ENCODE results near the gene DIO3. TPM values are rescaled to one million over a fixed set of nuclear protein-coding genes. Genes with fewer than 3 reads are reported as not detected.

Gene DIO3
- total and polyA plus RNA-seq, 4 experiments from 2014 or later, result not detected

DNA sequence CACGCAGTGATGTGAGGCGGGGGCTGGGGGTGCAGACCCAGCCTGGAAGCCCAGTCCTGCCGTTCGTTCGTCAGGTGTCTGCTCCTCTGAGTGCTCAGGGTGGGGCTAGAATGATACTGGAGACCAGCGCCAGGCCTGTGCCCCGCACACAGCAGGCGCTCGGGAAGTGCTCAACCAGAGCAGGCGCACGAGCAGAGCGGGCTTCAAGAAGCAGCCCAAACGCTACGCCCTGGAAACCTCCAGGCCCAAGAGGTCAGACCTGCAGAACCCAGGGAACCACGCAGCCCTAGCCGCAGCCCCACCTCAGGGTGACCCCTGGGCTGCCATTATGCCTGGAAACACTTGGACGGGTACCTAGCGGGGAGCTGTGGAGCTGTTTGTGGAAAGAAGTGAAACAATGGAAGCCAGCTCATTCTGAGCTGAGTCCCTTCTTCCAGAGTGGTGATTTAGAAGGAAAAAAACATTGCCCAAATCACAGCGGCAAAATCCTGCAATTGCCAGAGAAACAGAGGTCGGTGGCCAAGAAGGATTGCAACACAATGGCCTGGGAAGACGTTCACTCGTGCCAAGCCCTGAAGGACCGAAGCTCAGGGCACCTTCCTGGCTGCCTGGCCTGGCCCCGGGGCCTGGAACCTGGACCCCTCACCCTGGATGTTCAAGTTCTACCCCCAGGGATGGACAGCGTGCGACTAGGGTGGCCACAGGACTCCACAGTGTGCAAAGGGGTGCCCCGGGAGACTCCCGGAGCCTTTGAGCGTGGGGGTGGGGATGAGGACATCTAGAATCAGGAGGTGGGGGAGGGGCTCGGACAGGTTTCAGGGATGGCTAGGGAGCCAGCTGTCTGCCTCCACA is 40.4 kb upstream of the DIO3 start:
- peaks cover 0 to 4% (median 2%) of the 10 kb centered on the region in 8 donors for H3K9me3 Mint-ChIP-seq
- intact Hi-C loops (cut with micrococcal nuclease), result no loop called here
- H3K27me3 ChIP-seq (ENCODE audit: insufficient read depth, low read length), result no peaks in the 10 kb centered on the region
- no peaks in the 10 kb centered on the region for H3K36me3 ChIP-seq (ENCODE audit: insufficient read depth, low read length)
- ChIA-PET POLR2A (ENCODE audit: partially characterized antibody) (no interaction called here), CTCF (ENCODE audit: partially characterized antibody) (no interaction called here)
- no peaks in the 10 kb centered on the region for H3K4me1 ChIP-seq (ENCODE audit: insufficient read depth, low read length)
- no peak overlapping the region for H3K27ac Mint-ChIP-seq
- H3K4me3 ChIP-seq (ENCODE audit: low read length in 2 of 2), result no peak overlapping the region
- no peak overlapping the region for H3K4me3 Mint-ChIP-seq
- DNase-seq, result no peak
- no peaks in the 10 kb centered on the region for H3K36me3 Mint-ChIP-seq
- H3K27ac ChIP-seq (ENCODE audit: low read depth, low read length), result no peak overlapping the region
- no peaks in the 10 kb centered on the region for H3K9me3 ChIP-seq (ENCODE audit: control insufficient read depth in 1 of 2, low read length in 2 of 2)
- peaks cover 0 to 4% of the 10 kb centered on the region in 2 donors for H3K27me3 Mint-ChIP-seq
- no peaks in the 10 kb centered on the region for H3K4me1 Mint-ChIP-seq

DNA sequence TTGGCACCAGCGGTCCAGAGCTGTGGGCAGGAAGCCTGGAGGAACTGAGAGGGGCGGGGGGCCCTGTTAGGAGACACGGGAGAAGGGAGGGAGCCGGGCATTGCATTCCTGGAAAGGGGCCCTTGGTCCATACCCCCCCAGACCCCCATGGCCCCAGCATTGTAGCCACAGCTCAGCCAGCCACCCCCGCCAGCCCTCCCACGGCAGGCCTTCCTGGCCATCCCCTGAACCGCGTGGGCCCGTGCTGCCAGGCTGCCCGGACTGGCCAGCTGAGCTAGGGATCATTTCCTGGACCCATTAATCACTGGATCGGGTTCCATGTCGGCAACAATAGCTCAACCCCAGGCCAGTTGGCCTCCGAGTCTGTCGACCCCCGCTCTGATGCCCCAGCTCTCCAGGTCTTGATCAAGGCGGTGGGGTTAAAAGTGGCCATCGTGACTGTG is 39.8 kb upstream of the DIO3 start:
- no peak overlapping the region for H3K4me3 ChIP-seq (ENCODE audit: low read length in 2 of 2)
- no peak overlapping the region for H3K4me3 Mint-ChIP-seq
- no peaks in the 10 kb centered on the region for H3K4me1 ChIP-seq (ENCODE audit: insufficient read depth, low read length)
- no peaks in the 10 kb centered on the region for H3K36me3 Mint-ChIP-seq
- no peak for DNase-seq
- H3K27me3 ChIP-seq (ENCODE audit: insufficient read depth, low read length), result no peaks in the 10 kb centered on the region
- CTCF ChIA-PET (ENCODE audit: partially characterized antibody), result no interaction called here
- H3K27ac Mint-ChIP-seq, result no peak overlapping the region
- H3K27me3 Mint-ChIP-seq, result peaks cover 0 to 3% of the 10 kb centered on the region in 2 donors
- H3K27ac ChIP-seq (ENCODE audit: low read depth, low read length), result no peak overlapping the region
- H3K36me3 ChIP-seq (ENCODE audit: insufficient read depth, low read length), result no peaks in the 10 kb centered on the region
- no peaks in the 10 kb centered on the region for H3K4me1 Mint-ChIP-seq
- intact Hi-C loops (cut with micrococcal nuclease), result no loop called here
- peaks cover 0 to 2% (median 0%) of the 10 kb centered on the region in 8 donors for H3K9me3 Mint-ChIP-seq
- no peaks in the 10 kb centered on the region for H3K9me3 ChIP-seq (ENCODE audit: control insufficient read depth in 1 of 2, low read length in 2 of 2)
- POLR2A ChIA-PET (ENCODE audit: partially characterized antibody), result no interaction called here

DNA sequence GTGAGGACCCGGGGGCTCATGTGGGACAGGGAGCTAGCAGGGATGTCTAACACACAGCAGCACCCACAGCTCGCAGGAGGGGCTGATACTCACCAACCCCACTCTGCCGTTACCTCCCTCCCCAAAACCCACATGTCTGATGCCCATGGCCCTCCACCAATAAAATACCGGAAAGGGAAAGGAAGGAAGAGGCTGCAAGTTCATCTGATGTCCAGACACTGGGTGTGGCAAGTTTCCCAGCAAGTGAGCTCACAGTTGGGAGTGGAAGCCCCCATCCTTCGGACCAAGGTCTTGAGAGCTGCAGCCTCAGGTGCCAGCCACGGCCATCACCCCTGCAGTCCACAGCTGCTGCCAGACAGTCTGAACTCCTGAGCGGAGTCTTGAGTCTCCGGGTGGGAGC is 39.3 kb upstream of the DIO3 start:
- ChIA-PET CTCF (ENCODE audit: partially characterized antibody) (no interaction called here), POLR2A (ENCODE audit: partially characterized antibody) (no interaction called here)
- H3K9me3 ChIP-seq (ENCODE audit: control insufficient read depth in 1 of 2, low read length in 2 of 2), result no peaks in the 10 kb centered on the region
- H3K36me3 Mint-ChIP-seq, result no peaks in the 10 kb centered on the region
- H3K4me1 Mint-ChIP-seq, result no peaks in the 10 kb centered on the region
- H3K27me3 Mint-ChIP-seq, result peaks cover 0 to 5% of the 10 kb centered on the region in 2 donors
- DNase-seq, result no peak
- intact Hi-C loops (cut with micrococcal nuclease), result no loop called here
- no peaks in the 10 kb centered on the region for H3K4me1 ChIP-seq (ENCODE audit: insufficient read depth, low read length)
- H3K27ac ChIP-seq (ENCODE audit: low read depth, low read length), result no peak overlapping the region
- no peak overlapping the region for H3K4me3 ChIP-seq (ENCODE audit: low read length in 2 of 2)
- H3K4me3 Mint-ChIP-seq, result no peak overlapping the region
- H3K9me3 Mint-ChIP-seq, result no peaks in the 10 kb centered on the region
- no peak overlapping the region for H3K27ac Mint-ChIP-seq
- no peaks in the 10 kb centered on the region for H3K36me3 ChIP-seq (ENCODE audit: insufficient read depth, low read length)
- H3K27me3 ChIP-seq (ENCODE audit: insufficient read depth, low read length), result no peaks in the 10 kb centered on the region

DNA sequence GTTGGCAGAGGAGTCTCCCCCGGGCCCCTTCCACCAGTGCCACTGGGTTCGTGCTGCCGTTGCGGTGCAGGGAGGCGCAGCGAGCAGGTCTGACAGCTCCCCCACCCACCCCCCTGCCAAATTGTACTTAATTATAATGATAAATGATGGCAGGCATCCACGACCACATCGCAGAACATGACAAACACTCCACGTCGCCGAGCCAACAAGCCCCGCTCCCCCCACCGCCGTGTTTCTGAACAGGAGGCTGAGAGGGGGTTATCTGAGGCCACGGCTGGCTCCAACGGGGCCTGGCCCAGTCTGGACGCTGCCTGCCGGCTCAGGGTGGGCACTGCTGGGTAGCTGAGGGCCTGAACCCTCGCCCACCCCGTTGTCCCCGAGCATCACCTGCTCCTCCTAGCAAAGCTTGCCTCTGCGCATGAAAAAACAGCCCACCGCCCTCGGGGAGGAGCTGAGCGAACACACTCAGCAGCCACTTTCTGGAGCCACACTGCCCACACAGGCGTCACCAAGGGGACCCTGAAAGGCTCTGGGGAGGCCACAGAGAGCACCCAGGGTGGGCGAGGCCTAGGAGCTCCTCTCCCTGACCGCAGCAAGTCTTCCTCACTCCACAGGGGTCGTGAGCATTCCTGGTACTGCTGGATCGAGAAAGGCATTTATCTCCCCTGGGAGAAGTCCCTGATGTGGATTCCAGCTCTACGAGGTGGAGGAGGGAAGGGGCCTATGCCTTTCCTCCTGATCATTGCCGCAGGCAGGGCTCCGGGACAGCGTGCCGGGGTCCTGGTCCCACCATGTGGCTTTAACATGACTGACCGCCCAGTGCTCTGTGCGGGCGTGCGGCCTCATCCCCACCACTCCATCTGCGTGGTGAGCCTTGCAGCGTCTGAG is 35.4 kb upstream of the DIO3 start:
- H3K9me3 Mint-ChIP-seq, result no peaks in the 10 kb centered on the region
- H3K27me3 ChIP-seq (ENCODE audit: insufficient read depth, low read length), result no peaks in the 10 kb centered on the region
- no peaks in the 10 kb centered on the region for H3K36me3 ChIP-seq (ENCODE audit: insufficient read depth, low read length)
- no peak overlapping the region for H3K27ac ChIP-seq (ENCODE audit: low read depth, low read length)
- no peak overlapping the region for H3K4me3 Mint-ChIP-seq
- peaks cover 5 to 11% of the 10 kb centered on the region in 2 donors for H3K27me3 Mint-ChIP-seq
- H3K4me1 ChIP-seq (ENCODE audit: insufficient read depth, low read length), result no peaks in the 10 kb centered on the region
- intact Hi-C loops (cut with micrococcal nuclease), result no loop called here
- H3K4me1 Mint-ChIP-seq, result peaks cover 4 to 8% (median 5%) of the 10 kb centered on the region in 4 donors
- no peak for DNase-seq
- H3K27ac Mint-ChIP-seq, result no peak overlapping the region
- no peaks in the 10 kb centered on the region for H3K36me3 Mint-ChIP-seq
- ChIA-PET POLR2A (ENCODE audit: partially characterized antibody) (no interaction called here), CTCF (ENCODE audit: partially characterized antibody) (no interaction called here)
- no peaks in the 10 kb centered on the region for H3K9me3 ChIP-seq (ENCODE audit: control insufficient read depth in 1 of 2, low read length in 2 of 2)
- no peak overlapping the region for H3K4me3 ChIP-seq (ENCODE audit: low read length in 2 of 2)

DNA sequence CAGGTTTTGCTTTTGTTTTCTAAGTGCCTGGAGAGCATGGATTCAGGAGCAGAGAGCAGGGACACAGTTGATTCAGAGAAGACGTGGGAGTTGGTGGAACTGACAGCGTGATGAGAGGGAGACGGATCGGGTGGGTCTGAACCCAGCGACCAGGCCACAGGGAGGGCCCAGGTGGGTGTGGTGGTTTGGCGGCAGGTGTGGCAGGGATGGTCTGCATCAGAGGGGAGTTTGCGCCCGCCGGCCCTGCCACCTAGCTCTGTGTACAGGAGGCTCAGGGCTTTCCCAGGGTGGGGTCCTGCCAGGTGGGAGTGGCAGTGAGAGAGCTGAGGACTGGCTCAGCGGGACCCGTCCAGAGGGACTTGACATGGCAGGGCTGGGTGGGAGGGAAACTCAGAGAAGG is 33.3 kb upstream of the DIO3 start:
- Mint-ChIP-seq H3K4me3 (no peak overlapping the region), H3K27ac (no peak overlapping the region), H3K36me3 (no peaks in the 10 kb centered on the region), H3K27me3 (peaks cover 5 to 11% of the 10 kb centered on the region in 2 donors), H3K9me3 (no peaks in the 10 kb centered on the region), H3K4me1 (peaks cover 4 to 8% (median 5%) of the 10 kb centered on the region in 4 donors)
- Histone ChIP-seq H3K36me3 (ENCODE audit: insufficient read depth, low read length) (no peaks in the 10 kb centered on the region), H3K27ac (ENCODE audit: low read depth, low read length) (no peak overlapping the region), H3K4me1 (ENCODE audit: insufficient read depth, low read length) (no peaks in the 10 kb centered on the region), H3K9me3 (ENCODE audit: control insufficient read depth in 1 of 2, low read length in 2 of 2) (no peaks in the 10 kb centered on the region), H3K27me3 (ENCODE audit: insufficient read depth, low read length) (no peaks in the 10 kb centered on the region), H3K4me3 (ENCODE audit: low read length in 2 of 2) (no peak overlapping the region)
- intact Hi-C loops (cut with micrococcal nuclease), result no loop called here
- DNase-seq, result no peak
- CTCF ChIA-PET (ENCODE audit: partially characterized antibody), result no interaction called here
- POLR2A ChIA-PET (ENCODE audit: partially characterized antibody), result no interaction called here

DNA sequence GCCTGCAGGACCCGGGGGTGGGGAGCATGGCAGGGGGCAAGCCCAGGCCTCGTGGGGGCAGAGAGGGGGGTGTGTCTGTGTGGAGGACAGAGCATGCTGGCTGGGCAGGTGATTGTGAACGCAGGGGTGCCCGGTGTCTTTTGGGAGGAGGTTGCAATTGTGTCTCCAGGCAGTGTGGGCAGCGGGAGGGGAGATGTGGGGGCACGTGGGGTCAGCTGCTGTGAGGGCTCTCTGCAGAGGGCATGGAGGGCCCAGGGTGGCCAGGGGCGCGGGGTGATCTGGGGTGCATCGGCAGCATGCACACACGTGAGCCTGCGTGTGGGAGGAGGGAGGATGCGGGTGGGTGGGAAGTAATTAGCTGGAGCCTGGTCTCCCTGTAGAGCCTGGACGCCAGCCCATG is 32.2 kb upstream of the DIO3 start:
- Mint-ChIP-seq H3K27me3 (peaks cover 5 to 11% of the 10 kb centered on the region in 2 donors), H3K4me3 (no peak overlapping the region), H3K9me3 (no peaks in the 10 kb centered on the region), H3K4me1 (peaks cover 4 to 10% (median 5%) of the 10 kb centered on the region in 4 donors), H3K36me3 (no peaks in the 10 kb centered on the region), H3K27ac (no peak overlapping the region)
- intact Hi-C loops (cut with micrococcal nuclease), result no loop called here
- ChIA-PET CTCF (ENCODE audit: partially characterized antibody) (no interaction called here), POLR2A (ENCODE audit: partially characterized antibody) (no interaction called here)
- H3K9me3 ChIP-seq (ENCODE audit: control insufficient read depth in 1 of 2, low read length in 2 of 2), result no peaks in the 10 kb centered on the region
- no peak overlapping the region for H3K27ac ChIP-seq (ENCODE audit: low read depth, low read length)
- DNase-seq, result no peak
- H3K27me3 ChIP-seq (ENCODE audit: insufficient read depth, low read length), result no peaks in the 10 kb centered on the region
- H3K4me3 ChIP-seq (ENCODE audit: low read length in 2 of 2), result no peak overlapping the region
- H3K36me3 ChIP-seq (ENCODE audit: insufficient read depth, low read length), result no peaks in the 10 kb centered on the region
- no peaks in the 10 kb centered on the region for H3K4me1 ChIP-seq (ENCODE audit: insufficient read depth, low read length)

DNA sequence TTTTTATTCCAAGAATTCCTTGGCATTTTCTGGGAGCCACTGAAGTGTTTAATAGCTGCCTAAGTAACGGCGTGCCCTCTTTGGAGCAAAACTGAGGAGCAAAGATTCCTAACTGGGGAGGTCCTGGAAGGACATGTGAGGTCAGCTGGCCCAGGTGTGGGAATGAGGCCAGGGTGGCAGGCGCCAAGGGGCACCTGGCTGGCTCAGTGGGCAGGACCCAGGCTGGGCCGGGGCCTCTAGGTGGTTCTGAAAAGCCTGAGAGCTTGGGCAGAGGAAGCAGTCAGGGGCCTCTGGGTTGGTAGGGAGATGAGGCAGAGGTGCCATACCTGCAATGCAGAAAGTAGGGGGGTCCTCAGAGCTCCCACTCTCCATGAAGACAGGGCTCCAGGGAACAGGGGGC is 27.1 kb upstream of the DIO3 start:
- Mint-ChIP-seq H3K4me1 (peaks cover 12 to 18% (median 15%) of the 10 kb centered on the region in 4 donors), H3K4me3 (no peak overlapping the region), H3K36me3 (no peaks in the 10 kb centered on the region), H3K27me3 (peaks cover 3 to 7% of the 10 kb centered on the region in 2 donors), H3K27ac (peak overlapping the region in 2 of 7 donors; percentile 11 to 51), H3K9me3 (no peaks in the 10 kb centered on the region)
- Histone ChIP-seq H3K4me3 (ENCODE audit: low read length in 2 of 2) (no peak overlapping the region), H3K4me1 (ENCODE audit: insufficient read depth, low read length) (peaks cover 16% of the 10 kb centered on the region), H3K27ac (ENCODE audit: low read depth, low read length) (no peak overlapping the region), H3K9me3 (ENCODE audit: control insufficient read depth in 1 of 2, low read length in 2 of 2) (no peaks in the 10 kb centered on the region), H3K36me3 (ENCODE audit: insufficient read depth, low read length) (no peaks in the 10 kb centered on the region), H3K27me3 (ENCODE audit: insufficient read depth, low read length) (no peaks in the 10 kb centered on the region)
- no peak for DNase-seq
- POLR2A ChIA-PET (ENCODE audit: partially characterized antibody), result interaction anchor here (0.6 kb wide), 1 partner anchor 773 kb away, joined by 3 read pairs; no protein-coding TSS in a partner anchor
- intact Hi-C loops (cut with micrococcal nuclease), result no loop called here
- CTCF ChIA-PET (ENCODE audit: partially characterized antibody), result no interaction called here
